ENCODE data around the gene ENPP7.

GRCh38 chr17:79784353-79785016 is 53.7 kb downstream of the ENPP7 start:
- TF ChIP-seq TAF1 (IDR thresholded peaks at IDR 0.05; ENCODE audit: borderline replicate concordance, insufficient read depth, low read length), result no peak
- no peak for TF ChIP-seq POLR2AphosphoS5 (IDR thresholded peaks at IDR 0.05; ENCODE audit: low read depth, low read length)
- TF ChIP-seq SIN3A (IDR thresholded peaks at IDR 0.05; ENCODE audit: borderline replicate concordance, insufficient read depth, low read length), result no peak
- no peak for TF ChIP-seq FOXP2 (optimal IDR thresholded peaks at IDR 0.05; ENCODE audit: borderline replicate concordance, extremely low read depth, extremely low read length, insufficient read depth)
